T-helper 2 cell (primary cell): ENCODE data around the gene BANP.
"Not testable (repeated sequence)": the region's sequence is repeated elsewhere in the genome, so short reads cannot be mapped to it uniquely, and the experiment has no call there.

ENCODE experiments used
- DNase-seq, 5 experiments: peaks; one replicate each; pipeline versions ENCODE4 v3.0.0 to v3.0.0-alpha.2; 2012 to 2022

Gene BANP

DNA sequence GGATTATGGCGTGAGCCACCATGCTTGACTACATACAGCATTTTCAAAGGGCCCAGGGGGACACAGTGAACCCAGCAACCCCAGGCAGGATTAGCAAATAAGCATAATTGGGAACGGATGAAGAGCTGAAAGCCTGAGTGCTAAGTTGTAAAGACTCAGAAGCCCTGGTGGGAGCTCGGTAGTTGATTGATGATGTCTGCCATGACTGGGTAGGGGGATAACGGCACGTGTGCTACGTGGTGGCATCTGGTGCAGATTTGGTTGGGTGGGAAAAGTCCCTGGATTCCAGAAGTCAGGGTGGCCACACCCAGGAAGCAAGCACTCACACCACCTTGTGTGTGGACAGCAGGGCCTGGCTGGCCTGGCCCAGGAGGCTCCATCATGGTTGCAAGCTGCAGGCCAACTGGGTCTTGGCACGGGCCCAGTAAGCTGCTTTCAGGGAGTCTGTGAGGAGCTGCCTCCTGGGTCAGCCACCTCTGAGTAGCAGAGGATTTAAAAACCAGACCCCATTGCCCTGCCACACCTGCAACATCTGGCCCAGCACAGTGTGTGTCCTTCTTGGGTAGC, 154.4 kb downstream of the BANP start:
- DNase-seq: not testable (repeated sequence)

DNA sequence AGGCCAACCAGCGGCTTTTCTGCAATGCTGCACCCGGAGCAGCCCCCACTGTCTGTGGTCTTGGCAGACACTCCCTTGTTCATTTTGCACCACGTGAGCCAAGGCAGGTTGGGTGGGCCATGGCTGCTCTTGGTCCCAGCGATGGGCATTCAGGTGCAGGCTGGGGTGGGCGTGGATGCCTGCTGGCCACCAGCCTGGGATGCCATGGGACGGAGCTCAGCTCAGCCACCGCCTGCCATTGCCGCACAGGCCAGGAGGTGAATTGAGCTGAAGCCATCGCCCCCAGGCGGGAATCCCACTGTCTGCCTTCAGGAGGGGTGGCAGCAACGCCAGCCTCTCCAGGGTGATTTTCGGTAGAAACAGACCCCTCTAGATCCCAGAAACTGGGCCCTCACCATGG, 155.3 kb downstream of the BANP start:
- not testable (repeated sequence) for DNase-seq

DNA sequence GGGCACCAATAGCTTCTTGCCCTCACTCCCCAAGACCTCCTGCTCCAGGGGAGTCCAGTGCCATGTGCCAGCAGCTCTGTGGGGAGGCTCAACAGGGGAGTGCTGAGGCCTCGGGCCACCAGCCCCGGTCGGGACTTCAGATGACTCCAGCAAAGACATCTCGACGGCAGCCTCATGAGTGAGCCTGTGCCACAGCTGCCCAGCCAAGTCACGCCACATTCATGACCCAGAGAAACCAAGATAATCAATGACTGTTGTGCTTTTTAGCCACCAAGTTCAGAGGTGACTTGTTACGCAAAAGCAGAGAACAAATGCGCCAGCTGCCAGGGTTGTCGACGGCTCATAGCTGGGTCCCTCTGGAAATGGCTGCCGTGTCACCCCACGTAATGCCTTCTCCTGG, 157.5 kb downstream of the BANP start:
- DNase-seq: no peak

DNA sequence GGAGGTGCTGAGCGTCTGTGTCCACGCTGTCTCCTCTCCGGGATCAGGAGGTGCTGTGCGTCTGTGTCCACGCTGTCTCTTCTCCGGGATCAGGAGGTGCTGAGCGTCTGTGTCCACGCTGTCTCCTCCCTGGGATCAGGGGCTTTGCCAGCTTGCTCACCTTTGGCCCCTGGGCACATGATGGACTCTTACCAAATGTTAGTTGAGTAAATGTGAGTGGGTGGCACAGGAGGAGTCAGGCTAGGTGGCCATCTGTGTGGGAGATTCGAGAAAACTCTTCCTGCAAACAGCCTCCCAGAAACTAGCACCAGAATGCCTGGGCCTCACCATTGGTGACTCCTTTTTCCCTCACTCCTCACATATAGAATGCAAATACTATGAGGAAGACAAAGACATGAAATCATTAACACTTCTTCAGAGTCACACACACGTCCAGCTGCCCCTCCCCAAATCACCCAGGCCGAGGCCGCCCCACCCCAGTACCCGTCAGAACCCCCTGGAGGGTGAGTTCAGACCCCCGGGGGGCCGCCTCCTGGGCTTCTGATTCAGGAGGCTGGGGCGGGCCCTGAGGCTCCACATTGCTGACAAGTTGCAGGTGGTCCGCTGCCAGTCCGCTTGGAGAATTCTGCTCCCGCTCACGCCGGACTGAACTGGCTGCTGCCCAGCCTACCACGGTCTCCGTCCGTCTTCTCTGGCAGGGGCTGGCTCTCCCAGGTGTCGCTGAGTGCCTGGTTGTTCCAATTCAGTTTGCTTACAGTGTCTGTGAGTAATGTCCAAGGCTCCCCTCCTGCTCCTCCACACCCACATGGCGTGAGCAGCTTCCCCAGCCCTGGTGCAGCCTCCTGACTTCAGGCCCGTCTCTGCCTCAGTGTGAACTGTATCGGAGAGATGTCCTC, 158.7 kb downstream of the BANP start:
- not testable (repeated sequence) for DNase-seq

DNA sequence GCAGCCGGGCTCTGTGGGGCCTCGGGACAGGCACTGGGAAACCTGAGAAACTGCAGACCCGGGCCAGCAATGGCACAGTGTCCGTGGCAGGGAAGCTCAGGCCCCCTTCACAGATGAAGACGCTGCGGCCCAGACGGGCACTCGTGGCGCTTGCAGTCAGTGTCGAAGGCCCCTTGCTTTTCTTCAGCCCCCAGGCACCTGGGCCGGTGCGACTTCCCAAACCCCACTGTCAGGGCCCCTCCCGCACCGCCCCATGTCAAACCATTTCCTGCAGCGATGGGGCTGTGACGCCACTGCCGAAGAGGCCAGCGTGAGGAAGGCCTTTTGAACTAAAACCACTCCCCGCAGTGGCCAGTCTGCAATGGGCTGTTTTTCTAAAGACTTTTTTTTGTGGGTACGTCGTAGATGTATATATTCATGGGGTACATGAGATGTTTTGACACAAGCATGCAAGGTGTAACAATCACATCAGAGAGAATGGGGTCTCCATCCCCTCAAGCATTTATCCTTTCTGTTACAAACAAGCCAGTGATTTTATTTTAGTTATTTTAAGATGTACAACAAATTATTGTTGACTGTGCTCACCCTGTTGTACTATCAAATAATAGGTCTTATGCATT, 159.8 kb downstream of the BANP start:
- not testable (repeated sequence) for DNase-seq

DNA sequence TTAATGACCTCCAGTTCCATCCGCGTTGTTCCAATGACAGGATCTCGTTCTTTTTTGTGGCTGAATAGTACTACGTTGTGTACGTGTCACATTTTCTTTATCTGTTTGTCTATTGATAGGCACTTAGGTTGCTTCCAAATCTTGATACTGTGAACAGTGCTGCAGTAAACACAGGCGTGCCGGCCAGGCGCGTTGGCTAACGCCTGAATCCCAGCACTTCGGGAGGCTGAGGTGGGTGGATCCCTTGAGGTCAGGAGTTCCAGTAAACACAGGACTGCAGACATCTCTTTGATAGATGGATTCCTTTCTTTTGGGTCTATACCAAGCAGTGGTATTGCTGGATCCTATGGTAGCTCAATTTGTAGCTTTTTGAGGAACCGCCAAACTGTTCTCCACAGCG, 160.7 kb downstream of the BANP start:
- DNase-seq: not testable (repeated sequence)

DNA sequence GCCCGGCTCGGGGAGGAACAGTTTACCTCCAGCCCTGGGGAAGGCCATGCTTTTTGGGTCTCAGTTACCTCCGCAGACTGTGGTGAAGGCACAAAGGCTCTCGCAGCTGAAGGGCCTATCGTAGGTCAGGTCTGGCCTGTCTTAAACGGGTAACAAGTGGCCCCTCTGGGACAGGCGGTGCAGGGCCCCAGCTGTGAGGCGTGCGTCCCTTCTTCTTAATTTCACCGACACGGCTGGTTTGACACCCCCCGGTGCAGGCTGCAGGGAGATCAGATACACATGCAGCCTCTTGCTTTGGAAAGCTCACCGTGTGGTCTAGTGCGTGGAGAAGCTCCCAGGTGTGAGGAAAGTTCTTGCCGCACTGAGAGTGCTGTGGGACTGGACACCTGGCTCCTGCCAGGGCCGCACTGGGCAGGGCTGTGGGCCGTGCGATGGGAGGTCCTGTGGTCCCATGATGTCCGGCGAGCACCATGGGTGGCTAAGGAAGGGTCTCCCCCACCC, 162.4 kb downstream of the BANP start:
- no peak for DNase-seq

DNA sequence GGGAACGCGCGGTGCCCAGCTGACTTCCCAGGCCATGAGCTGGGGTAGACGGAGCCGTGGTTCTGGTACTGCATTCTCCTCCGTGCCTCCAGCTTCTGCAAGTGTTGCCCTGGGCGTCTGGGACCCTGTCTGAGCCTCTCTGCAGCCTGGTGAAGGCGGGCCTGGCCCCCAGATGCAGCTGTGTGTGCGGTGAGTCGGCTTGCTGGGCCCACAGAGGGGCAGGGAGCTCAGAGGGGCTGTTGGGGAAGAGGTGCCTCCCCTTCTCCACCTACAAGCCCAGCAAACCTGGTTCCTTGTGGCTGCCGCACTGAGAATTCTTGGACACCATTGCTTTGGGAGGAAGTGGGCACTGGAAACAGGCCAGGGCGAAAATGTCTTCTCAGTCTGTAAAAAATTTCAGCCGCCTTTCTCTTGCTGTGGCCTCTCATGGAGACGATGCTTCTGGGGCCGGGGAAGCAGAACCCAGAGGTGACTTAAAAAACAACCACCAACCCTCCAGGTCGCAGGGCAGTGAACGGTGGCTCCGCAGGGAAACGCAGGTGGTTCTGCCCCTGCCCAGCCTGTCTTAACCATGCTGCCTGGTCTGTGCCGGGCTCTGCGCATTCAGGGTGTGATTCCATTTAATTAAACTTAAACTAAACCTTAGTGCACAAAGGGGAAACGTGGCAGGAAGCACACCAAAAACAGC, 163.5 kb downstream of the BANP start:
- not testable (repeated sequence) for DNase-seq

DNA sequence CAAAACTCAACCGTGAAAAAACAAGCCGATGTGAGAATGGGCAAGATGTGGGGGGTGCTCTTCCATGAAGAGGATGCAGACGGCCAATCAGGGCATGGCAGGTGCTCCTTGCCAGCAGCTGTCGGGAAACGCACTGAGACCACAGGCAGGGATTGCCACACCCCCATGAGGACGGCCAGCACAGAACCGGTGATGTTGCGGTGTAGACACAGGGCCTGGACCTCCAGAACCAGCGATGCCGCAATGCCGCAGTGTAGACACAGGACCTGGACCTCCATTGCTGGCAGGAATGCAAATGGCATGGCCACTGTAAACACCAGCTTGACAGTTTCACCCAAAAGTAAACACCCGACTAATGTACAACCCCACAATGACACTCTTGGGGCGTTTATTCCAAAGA, 164.9 kb downstream of the BANP start:
- DNase-seq: no peak

DNA sequence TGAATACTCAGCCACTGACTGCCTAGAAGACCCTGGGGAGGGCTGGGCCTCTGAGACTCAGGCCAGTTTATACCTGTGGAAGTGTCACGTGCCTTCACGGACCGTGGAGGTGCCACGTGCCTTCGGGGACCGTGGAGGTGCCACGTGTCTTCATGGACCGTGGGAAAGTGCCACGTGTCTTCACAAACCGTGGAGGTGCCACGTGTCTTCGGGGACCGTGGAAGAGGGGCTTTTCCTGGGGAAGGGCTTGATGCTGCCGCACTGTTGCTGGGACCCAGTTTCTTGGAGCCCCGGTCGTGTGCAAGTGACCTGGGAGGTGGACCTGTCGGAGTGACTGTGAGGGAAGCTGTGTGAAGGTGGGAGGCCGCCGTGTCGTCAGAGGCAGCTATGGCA, 166.2 kb downstream of the BANP start:
- no peak for DNase-seq

DNA sequence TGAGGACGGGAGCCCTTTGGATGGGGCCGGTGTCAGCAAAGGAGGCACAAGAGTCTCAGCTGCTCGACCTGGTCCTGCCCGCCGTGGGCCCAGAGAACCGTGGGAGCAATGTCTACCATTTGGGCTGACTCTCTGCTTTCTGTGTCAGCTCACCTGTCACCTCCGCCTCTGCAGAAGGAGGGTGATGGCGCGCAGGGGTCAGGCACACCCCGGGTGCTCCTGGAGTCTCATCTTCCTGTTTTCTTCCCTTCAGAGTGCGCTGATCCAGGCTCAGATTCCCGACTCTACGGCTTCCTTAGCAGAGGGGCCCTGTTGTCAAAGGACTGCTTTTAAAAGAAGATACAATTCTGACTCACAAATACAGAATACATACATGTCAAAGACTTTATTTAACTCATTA, 167.1 kb downstream of the BANP start:
- DNase-seq: no peak

DNA sequence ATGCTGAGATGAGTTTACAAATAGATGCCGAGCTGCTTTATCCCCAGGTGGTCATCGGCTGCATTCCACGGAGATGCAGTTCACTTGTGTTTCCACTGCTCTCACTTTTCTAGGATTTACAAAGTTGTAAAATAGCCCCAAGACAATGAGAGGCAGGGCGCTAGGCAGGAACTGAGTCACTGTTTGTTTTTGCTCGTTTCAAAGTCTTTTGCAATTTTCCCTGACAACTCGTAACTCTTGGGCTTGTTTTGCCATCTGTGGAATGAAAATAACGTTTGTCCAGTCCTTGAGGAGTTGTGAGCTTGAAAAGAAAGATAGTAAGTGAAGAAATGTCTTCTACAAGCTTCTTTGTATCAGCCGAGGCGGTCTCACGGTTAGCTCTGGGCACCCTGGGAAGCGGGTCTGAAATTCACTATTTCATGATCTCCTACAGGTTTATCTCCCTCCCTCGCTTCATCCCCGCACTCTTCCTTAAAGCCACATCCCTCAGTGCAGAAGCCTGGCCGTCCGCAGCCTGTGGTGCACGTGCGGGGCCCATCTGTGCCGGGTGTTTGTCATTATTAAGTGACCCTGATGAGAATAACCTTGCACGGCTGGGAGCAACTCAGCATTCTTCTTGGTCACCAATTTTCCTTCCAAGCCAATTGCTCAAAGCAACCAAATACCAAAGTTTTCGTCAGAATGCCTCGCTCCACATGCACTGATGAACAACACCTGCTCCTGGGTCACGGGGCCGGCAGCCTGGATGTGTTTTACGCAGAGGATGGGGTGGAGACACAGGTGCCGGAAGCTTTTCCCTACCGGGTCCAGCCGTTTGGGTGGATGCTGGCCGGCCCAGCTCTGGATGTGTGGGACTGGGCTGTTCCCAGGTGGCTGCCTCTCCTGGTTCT, 167.9 kb downstream of the BANP start:
- DNase-seq: not testable (repeated sequence)

DNA sequence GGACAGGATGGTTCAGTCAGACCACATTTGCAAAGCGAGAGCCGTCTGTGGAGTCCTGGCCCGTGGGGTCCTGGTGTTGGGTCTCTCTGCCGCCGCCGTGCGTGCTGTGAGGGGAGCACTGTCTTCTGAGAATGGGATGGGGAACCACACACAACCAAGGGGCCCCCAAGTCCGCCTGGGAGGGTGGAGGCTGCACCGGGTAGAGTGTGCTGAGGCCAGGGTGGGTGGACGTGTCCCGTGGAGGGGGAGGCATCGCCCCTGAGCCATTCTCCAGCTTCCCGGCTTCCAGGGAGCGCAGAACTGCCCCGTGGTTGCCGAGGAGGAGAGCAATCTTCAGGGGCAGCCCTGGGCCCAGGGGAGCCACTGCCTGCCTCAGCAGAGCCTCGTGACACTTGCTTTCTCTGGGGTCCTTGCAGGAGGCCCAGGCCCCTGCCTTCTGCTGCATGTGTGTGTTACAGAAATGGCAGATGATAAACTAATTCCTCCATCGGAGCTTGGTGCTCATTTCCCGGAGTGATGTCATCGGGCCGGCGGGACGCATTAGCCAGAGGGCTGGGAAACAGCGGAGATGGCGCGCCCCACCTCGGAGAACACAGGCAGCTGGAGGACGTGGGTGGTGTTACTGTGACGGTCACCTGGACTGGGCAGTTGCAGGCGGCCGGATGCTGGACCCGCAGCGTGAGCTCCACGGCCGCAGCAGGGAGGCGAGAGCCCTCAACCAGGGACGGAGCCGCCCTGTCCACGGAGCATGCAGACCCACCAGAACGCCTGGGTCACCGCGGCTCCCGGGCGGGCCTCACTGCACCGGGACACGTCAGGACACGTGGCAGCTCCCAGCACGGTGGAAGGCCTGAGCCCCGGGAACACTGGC, 168.9 kb downstream of the BANP start:
- DNase-seq: not testable (repeated sequence)

DNA sequence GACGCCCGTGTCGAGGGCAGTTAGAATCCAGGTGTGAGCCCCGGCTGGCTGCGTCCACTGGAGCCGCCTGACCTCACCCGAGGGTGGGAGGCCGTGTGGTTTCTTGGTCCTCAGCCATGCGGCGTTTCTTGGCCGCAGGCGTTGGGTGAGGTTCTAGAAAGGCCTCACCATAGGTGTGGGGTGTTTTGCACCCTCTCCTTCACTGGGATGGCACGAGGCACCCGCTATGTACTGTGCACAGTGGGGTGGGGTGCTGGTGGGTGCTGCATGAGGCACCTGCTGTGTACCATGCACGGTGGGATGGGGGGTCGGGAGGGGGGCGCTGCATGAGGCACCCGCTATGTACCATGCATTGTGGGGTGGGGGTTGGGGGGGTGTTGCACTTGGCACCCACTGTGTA, 169.6 kb downstream of the BANP start:
- no peak for DNase-seq

DNA sequence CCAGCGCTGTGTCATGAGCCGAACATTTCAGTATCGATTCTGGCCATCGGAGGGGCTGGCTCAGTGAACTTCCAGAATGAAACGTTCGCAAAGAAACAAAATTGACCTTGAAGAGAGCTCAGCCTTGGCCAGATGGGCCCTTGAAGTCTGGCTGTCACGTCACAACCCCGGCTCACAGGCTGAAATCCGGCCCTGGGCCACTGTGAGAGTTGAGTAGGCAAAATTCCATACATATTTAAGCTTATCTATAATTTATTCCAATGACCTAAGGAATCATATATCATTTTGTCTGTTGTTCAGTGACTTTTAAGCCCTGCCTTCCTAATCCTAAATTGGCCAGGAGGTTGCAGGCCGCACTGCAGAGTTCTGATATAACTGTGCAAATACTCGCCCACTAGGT, 170.2 kb downstream of the BANP start:
- DNase-seq: not testable (repeated sequence)

DNA sequence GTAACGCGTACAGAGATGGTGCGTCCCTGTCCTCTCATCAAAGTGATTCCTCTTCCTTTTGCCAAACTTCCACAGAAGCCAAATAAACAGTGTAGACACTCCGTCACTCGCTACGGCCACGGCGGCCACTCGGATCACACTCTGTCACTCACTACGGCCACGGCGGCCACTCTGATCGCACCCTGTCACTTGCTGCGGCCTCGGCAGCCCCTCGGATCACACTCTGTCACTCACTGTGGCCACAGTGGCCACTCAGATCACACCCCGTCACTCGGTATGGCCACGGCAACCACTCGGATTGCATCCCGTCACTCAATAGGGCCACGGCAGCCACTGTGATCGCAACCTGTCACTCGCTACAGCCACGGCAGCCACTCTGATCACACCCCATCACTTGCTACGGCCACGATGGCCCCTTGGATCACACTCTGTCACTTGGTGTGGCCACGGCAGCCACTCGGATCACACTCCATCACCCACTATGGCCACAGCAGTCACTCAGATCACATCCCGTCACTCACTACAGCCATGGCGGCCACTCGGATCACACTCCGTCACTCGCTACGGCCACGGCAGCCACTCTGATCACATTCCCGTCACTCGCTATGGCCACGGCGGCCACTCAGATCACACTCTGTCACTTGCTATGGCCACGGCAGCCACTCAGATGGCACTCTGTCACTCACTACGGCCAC, 170.8 kb downstream of the BANP start:
- DNase-seq: no peak
